K562 (cell line): Measurements from ENCODE around the gene TNNI2. TPM values are rescaled to one million over a fixed set of nuclear protein-coding genes. Genes with fewer than 3 reads are reported as not detected.

Source experiments
- ATAC-seq: fragments of 200-7000 bp; cut with Tn5 transposase; 3 replicates; pipeline ENCODE4 v1.9.1; 2020; ENCODE audit warnings: moderate library complexity
- BruUV-seq: library from RNA; stranded (reverse); fragments of 400-500 nt; replicated peaks from 2 replicates; lab custom pipeline; 2021; lab: Mats Ljungman, UMichigan
- CTCF ChIA-PET: fragments of 300-600 bp; formaldehyde crosslinking; extraction: SDS; loops from one replicate; lab custom pipeline; 2021; ENCODE audit warnings: low intra/inter-chr PET ratio; lab: Yijun Ruan, JAX
- POLR2A ChIA-PET: fragments of 300-600, 350-650 bp; sonication (Branson Sonifier 250); formaldehyde crosslinking; extraction: SDS; loops from one replicate; lab custom pipeline; 2021; ENCODE audit warnings: antibody characterized with exemption, inconsistent platforms; lab: Yijun Ruan, JAX
- DNase-seq, 4 experiments: peaks; one replicate each; pipeline versions ENCODE4 v3.0.0 to v3.0.0-alpha.2; 2011 to 2018; ENCODE audit warnings: low spot score in 3 of 4, mixed read lengths in 3 of 4; ENCODE audit errors: extremely low read depth in 1 of 4
- FAIRE-seq: peaks from 2 replicates; lab custom pipeline; 2011; peaks lifted over from hg19 to GRCh38; lab: Jason Lieb, UNC
- H2AFZ ChIP-seq: 2 replicates; pipeline ENCODE4 v1.6.0; 2011; ENCODE audit warnings: low read depth, low read length, control low read depth, inconsistent platforms
- H3K27ac ChIP-seq: fragments of 200-600 bp; 3 replicates; pipeline ENCODE4 v1.8.0; 2011; ENCODE audit warnings: low read depth, mild to moderate bottlenecking, control low read depth, inconsistent platforms, low read length, moderate library complexity, mixed read lengths; ENCODE audit errors: extremely low read depth
- H3K27me3 ChIP-seq, 2 experiments: fragments of 300-600 bp in 1 of 2; 2 replicates in 1 of 2; 3 replicates in 1 of 2; pipeline versions ENCODE4 v1.6.0 to v1.8.0; 2011; ENCODE audit warnings: inconsistent platforms in 2 of 2, low read length in 2 of 2, mild to moderate bottlenecking in 1 of 2, mixed read lengths in 1 of 2, moderate library complexity in 1 of 2; ENCODE audit not compliant: control insufficient read depth in 2 of 2, insufficient read depth in 2 of 2
- H3K36me3 ChIP-seq: fragments of 300-600 bp; 3 replicates; pipeline ENCODE4 v1.8.0; 2011; ENCODE audit warnings: mild to moderate bottlenecking, low read length, inconsistent platforms; ENCODE audit not compliant: control insufficient read depth, insufficient read depth
- H3K4me1 ChIP-seq, 2 experiments: fragments of 200-600 bp in 1 of 2; replicated peaks in 1 of 2; 2 replicates in 1 of 2; 3 replicates in 1 of 2; pipeline versions ENCODE4 v1.5.1 to v1.8.0; 2011; ENCODE audit warnings: inconsistent platforms in 2 of 2, low read length in 2 of 2, mild to moderate bottlenecking in 1 of 2, mixed read lengths in 1 of 2, moderate library complexity in 1 of 2; ENCODE audit not compliant: control insufficient read depth in 2 of 2, insufficient read depth in 2 of 2
- H3K4me2 ChIP-seq: 2 replicates; pipeline ENCODE4 v1.6.1; 2011; ENCODE audit warnings: low read length, control low read depth, inconsistent platforms, mixed read lengths; ENCODE audit not compliant: insufficient read depth
- H3K4me3 ChIP-seq: fragments of 200-600 bp; sonication (generic), shearing (Covaris generic); 2 replicates; pipeline ENCODE4 v1.5.1; 2016; ENCODE audit warnings: control low read depth, inconsistent platforms
- H3K79me2 ChIP-seq: fragments of 200-600 bp; 3 replicates; pipeline ENCODE4 v1.8.0; 2011; ENCODE audit warnings: low read length, inconsistent platforms; ENCODE audit not compliant: control insufficient read depth, insufficient read depth
- H3K9ac ChIP-seq, 2 experiments: 2 replicates each; pipeline versions ENCODE4 v1.6.0 to v1.6.1; 2011; ENCODE audit warnings: low read depth in 2 of 2, low read length in 2 of 2, control low read depth in 1 of 2, inconsistent platforms in 1 of 2, mild to moderate bottlenecking in 1 of 2, mixed read lengths in 1 of 2; ENCODE audit not compliant: insufficient read depth in 1 of 2
- H3K9me1 ChIP-seq: one replicate; pipeline ENCODE4 v1.6.0; 2011; ENCODE audit warnings: inconsistent platforms, mild to moderate bottlenecking, low read length, moderate library complexity; ENCODE audit not compliant: control insufficient read depth, insufficient read depth
- H3K9me3 ChIP-seq: replicated peaks from 2 replicates; pipeline ENCODE4 v1.5.1; 2011; ENCODE audit warnings: low read depth, low read length, inconsistent platforms; ENCODE audit not compliant: control insufficient read depth, insufficient read depth
- H4K20me1 ChIP-seq: replicated peaks from 2 replicates; pipeline ENCODE4 v1.6.1; 2011; ENCODE audit warnings: low read length, inconsistent platforms, mixed read lengths; ENCODE audit not compliant: control insufficient read depth, insufficient read depth
- WGBS: fragments of 100-300 bp; shearing (Covaris generic); methylation state at CpG from one replicate; pipeline ENCODE4 v1.1.6; 2016; ENCODE audit warnings: low coverage, mixed read lengths; ENCODE audit not compliant: insufficient coverage; ENCODE audit errors: missing lambda C conversion rate; 5-methylcytosine and 5-hydroxymethylcytosine counted together
- in situ Hi-C: fragments of 300-500 bp; cut with MboI; formaldehyde crosslinking; loops from 4 replicates; pipeline ENCODE4 v1.15.0; 2018; ENCODE audit warnings: inconsistent platforms, mixed read lengths
- intact Hi-C: fragments of 100-400 bp; cut with micrococcal nuclease; formaldehyde crosslinking; loops from 2 replicates; pipeline ENCODE4 v1.14.2; 2022
- polyA plus RNA-seq, 8 experiments: library from polyadenylated mRNA; depleted of rRNA in 4 of 8; stranded (reverse) in 5 of 8; unstranded in 3 of 8; fragments of >200 nt; fragmentation: Nextera tagmentation in 2 of 8; fragmentation: Illumina TruSeq in 1 of 8; extraction: Ambion mirVana in 2 of 8; extraction: Trizol in 1 of 8; gene quantifications; 2 replicates each; pipeline versions ENCODE4 v1.2.1 to v1.2.3, GENCODE V29; 2011 to 2014; ENCODE audit warnings: inconsistent platforms in 1 of 8, missing spikeins in 1 of 8
- total RNA-seq, 7 experiments: library from RNA; depleted of rRNA in 6 of 7; stranded (reverse); fragments of >200 nt in 6 of 7; fragmentation: Illumina TruSeq in 2 of 7; extraction: Trizol in 2 of 7; gene quantifications; 2 replicates each; pipeline versions ENCODE4 v1.2.1 to v1.2.3, GENCODE V29; 2011 to 2021; ENCODE audit warnings: low replicate concordance in 1 of 7
- TF ChIP-seq, protein P1 (sequence below): fragments of 450-650 bp; IDR thresholded peaks from 2 replicates; pipeline ENCODE4 v1.6.1; 2016; ENCODE audit warnings: mild to moderate bottlenecking
- TF ChIP-seq, protein P2 (sequence below): sonication (generic); formaldehyde crosslinking; IDR thresholded peaks from 2 replicates; pipeline ENCODE4 v1.8.0; 2022; ENCODE audit warnings: mild to moderate bottlenecking, missing genetic modification reagents, borderline replicate concordance

Gene TNNI2
- total and polyA plus RNA-seq, 9 of the 15 experiments (the other 6 are each of a cell fraction or from before 2014, with no cell fraction given) = not detected

DNA sequence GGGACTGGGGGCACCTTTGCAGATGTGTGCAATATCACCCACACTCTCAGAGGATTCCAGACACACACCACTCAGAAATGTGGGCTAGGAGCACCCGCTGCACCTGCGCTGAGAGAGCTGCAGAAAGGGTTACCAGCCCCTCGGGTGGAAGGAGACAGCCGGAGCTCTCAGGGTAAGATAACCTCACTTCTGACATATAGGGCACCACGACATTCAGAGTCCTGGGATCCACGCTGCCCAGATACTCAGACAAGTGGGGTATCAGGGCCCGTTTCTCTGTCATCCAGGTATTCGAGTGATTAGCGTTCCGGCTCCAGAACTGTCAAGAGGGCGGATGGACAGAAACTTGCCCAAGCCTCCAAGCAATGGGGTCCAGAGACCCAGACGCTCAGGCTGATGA, 10.2 kb upstream of the TNNI2 start (continued):
- TF ChIP-seq, protein P1, sequence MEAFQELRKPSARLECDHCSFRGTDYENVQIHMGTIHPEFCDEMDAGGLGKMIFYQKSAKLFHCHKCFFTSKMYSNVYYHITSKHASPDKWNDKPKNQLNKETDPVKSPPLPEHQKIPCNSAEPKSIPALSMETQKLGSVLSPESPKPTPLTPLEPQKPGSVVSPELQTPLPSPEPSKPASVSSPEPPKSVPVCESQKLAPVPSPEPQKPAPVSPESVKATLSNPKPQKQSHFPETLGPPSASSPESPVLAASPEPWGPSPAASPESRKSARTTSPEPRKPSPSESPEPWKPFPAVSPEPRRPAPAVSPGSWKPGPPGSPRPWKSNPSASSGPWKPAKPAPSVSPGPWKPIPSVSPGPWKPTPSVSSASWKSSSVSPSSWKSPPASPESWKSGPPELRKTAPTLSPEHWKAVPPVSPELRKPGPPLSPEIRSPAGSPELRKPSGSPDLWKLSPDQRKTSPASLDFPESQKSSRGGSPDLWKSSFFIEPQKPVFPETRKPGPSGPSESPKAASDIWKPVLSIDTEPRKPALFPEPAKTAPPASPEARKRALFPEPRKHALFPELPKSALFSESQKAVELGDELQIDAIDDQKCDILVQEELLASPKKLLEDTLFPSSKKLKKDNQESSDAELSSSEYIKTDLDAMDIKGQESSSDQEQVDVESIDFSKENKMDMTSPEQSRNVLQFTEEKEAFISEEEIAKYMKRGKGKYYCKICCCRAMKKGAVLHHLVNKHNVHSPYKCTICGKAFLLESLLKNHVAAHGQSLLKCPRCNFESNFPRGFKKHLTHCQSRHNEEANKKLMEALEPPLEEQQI = no peak
- TF ChIP-seq, protein P2, sequence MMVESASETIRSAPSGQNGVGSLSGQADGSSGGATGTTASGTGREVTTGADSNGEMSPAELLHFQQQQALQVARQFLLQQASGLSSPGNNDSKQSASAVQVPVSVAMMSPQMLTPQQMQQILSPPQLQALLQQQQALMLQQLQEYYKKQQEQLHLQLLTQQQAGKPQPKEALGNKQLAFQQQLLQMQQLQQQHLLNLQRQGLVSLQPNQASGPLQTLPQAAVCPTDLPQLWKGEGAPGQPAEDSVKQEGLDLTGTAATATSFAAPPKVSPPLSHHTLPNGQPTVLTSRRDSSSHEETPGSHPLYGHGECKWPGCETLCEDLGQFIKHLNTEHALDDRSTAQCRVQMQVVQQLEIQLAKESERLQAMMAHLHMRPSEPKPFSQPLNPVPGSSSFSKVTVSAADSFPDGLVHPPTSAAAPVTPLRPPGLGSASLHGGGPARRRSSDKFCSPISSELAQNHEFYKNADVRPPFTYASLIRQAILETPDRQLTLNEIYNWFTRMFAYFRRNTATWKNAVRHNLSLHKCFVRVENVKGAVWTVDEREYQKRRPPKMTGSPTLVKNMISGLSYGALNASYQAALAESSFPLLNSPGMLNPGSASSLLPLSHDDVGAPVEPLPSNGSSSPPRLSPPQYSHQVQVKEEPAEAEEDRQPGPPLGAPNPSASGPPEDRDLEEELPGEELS (CRISPR knock-in tag) = no peak

DNA sequence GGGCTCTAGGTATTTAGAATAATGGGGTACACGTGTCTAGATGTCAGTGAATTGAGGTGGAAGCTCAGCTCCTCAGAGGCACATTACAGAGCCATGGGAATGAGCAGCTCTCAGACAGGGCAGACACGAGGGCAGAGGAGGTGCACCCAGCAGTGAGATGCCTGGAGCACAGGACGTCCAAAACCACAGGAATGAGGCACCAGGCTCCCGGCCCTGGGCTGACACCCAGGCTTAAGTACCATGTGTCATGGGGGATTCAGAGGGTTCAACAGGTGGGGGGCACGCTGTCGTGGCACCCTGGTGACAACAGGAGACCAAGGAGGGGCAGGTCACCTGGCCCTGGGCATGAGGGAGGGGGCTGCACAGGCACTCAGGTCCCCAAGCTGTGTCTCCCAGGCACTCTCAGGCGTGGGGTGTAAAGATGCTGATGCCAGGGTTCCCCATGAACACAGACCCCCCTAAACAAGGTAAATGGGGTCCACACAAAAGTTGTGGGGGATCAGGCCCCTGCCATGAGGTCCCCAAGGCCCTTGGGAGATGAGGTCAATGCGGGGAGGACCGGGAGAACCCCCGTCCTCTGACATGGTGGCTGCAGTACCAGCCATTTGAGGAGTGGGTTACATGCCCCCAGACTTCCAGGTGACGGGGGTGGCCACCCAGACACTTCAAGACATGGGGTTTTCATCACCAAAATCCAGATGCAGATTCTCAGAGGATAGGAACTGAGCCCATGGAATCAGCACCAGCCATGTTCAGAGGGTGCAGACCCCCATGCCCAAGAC, 9.6 kb upstream of the TNNI2 start:
- ChIA-PET POLR2A (interaction anchor here (0.5 to 1.0 kb wide), 2 partner anchors 31 to 135 kb away, joined by 3 to 4 read pairs; no protein-coding TSS in a partner anchor), CTCF (interaction anchor here (0.8 to 2.4 kb wide), 2 partner anchors 135 to 136 kb away, joined by 3 to 6 read pairs; no protein-coding TSS in a partner anchor)
- Histone ChIP-seq H2AFZ (no peak overlapping the region), H3K9me1 (no peaks in the 10 kb centered on the region), H3K9me3 (no peaks in the 10 kb centered on the region), H3K9ac (no peak overlapping the region), H3K4me1 (peaks cover 0 to 52% of the 10 kb centered on the region in 2 experiments; a peak in 2 of 5 replicates), H3K36me3 (no peaks in the 10 kb centered on the region), H3K4me2 (no peak overlapping the region), H3K27me3 (peaks cover 0 to 55% of the 10 kb centered on the region in 2 experiments; a peak in 3 of 5 replicates), H4K20me1 (peaks cover 7% of the 10 kb centered on the region), H3K79me2 (no peaks in the 10 kb centered on the region), H3K4me3 (no peak overlapping the region), H3K27ac (no peak overlapping the region)
- FAIRE-seq (no peak), DNase-seq (no peak), ATAC-seq (no peak)
- WGBS = 0% methylated on average over 11 of the region's 11 CpGs
- in situ Hi-C loops (no loop called here), intact Hi-C loops (loop anchor here (5.0 kb wide), 1 partner anchor 323 kb away; no protein-coding TSS in a partner anchor)
- BruUV-seq = no TSS peak
